ENCODE data around the gene C20orf144.

Gene C20orf144

DNA sequence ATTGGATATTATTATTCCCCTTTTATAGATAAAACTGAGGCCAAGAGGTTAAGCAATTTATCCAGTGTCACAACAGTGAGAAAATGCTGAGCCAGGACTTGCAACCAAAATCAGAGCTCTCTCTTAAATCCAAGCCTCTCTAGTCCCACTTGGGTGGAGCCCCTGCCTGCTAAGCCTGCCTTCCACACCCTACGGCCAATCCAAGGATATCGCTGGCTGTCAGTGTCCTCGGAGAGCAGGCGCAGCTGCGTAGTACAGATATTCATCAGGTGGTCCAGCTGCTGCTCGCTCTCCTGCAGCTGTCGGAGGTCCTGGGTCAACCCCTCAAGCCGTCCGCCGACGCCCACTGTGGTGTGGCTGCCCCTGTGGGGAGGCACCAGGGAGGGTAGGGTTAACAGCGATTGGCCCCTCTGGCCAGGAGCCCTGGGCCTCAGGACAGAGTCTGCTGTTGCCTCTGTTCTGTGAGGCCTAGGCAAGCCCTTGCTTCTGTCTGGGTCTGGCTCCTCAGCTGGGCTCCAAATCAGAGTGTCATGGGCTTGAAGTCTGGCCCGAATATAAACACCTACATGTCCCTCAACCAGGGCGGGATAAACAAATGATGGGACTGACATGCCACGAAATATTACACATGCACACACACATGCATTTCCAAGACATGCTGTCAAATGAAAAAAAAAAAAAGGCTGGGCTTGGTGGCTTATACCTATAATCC, 16.0 kb downstream of the C20orf144 start:
- no peak for DNase-seq (ENCODE audit: low read depth)

DNA sequence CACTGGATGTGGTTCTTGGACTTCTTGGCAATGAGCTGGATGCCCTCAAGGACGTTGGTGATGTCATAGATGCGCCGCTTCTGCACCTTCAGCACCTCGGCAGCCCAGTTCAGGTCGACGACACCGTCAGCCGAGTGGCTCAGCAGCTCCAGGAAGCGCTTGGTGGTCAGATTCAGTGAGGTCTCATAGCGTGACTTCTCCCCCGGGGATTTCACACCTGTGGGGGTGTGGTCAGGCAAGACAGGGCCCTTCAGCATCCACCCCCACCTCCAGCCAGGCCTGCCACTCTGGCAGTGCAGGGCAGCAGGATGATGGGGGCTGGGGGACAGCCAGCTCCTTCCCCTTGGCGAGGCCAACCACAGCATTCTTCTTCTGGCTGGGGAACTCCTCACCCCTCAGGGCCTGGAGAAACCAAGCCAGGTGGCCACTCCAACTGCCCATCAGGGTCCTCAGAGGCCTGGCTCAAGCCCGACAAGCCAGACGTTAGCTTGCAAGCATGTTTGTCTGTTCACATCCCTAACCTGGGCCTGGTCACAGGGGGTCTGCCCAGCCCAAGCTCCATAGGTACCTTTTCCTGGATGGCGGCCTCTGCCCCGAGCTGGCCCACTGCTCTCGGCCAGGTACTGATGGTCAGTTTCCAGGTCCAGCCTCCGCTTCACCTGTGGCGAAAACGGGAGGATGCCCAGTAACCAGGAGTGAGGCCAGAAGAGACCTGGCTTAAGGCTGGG, 17.8 kb downstream of the C20orf144 start:
- DNase-seq (ENCODE audit: low read depth), result no peak

DNA sequence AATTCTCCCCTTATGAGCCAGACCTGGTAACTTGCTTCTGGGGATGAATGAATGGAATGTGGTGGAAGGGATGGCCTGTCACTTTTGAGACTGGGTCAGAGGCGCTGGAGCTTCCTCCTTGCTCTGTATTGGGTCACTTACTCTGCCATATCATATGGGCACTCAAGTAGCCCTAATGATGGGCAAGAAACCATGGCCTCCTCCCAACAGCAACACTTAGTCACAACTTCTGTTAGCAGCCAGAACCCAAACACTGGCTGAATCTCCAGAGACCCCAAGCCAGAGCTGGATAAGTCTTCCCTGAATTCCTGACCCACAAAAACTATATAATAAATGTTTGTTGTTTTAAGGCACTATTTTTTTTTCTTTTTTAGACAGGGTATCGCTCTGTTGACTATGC, 18.6 kb downstream of the C20orf144 start:
- DNase-seq (ENCODE audit: low read depth), result no peak

DNA sequence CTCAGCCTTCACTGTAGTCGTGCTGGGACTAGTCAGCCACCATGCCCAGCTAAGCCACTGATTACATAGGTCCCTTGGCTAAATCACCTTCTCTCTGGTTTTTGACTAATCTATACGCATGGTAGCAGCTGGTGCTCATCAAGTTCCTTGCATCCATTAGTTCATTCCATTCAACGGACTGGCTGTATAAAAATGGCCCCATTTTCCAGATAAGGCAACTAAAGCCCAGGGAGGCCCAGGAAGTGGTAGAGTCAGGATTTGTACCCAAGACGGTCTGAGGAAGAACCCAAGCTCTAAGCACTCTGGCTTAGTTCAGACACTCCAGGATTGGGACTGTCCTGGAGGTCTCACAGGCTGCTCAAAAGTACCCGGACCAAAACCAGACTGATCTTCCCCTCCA, 19.2 kb downstream of the C20orf144 start:
- DNase-seq (ENCODE audit: low read depth), result no peak

DNA sequence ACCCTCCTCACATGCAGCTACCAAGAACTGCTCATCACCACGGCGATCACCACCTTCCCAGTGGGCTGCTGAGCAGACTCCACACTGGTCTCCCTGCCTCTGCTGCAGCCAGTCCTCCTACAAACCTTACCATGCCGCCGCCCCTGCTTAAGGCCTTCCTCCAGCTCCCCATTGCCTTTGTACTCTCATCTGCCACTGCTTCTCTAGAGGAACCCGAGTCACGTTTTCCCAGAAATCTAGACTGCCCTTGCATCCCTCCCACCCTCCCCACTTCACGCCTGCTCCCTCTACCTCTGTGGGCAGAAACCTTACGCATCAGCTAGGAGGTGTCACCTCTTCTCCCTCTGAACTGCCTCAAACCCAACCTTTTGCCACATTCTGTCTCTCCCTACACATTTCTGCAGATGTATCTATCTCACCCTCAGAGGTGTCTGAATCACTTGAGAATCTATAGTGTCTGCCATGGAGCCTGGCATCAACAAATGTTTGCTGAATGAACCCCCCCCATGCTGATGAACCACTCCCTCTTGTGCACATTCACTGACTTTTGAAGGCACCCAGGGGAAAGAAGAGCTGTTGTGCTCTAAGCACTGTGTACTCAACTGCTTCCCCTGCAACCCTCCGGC, 19.7 kb downstream of the C20orf144 start:
- DNase-seq (ENCODE audit: low read depth), result no peak

DNA sequence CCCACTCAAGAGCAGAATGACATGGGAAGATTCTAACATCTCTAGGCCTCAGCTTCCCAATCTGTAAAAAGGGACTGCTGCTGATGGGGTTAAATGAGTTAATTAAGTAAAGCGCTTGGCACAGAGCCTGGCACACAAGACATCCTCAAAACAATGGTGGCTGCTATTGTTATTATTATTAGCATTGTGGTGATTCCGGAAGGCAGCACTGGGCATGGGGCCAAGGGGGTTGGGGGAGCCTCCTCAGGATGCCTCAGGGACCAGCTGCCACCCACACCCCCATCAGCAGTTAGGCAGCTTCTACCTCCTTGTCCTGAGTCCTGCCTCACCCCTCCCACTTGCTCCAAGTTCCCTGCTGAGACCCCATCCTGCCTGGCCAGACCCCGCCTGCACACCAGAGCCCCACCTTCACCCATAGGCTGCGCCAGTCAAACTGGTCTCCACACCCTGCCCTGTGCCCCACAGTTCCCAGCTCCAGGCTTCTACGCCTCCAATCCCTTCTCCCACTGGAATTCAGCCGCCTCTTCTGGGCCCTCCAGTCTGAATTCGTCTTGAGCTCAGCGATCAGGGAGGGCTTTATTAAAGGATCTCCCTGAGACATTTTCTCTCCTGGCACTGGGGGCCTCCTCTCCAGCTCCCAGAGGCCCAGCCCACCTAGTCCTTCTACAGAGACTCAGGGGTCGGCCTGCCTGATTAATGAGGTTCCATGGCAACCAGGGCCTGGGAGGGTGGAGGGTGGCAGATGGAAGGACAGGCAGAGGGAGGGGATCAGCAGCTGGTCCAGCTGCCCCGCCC, 22.6 kb downstream of the C20orf144 start:
- no peak for DNase-seq (ENCODE audit: low read depth)

DNA sequence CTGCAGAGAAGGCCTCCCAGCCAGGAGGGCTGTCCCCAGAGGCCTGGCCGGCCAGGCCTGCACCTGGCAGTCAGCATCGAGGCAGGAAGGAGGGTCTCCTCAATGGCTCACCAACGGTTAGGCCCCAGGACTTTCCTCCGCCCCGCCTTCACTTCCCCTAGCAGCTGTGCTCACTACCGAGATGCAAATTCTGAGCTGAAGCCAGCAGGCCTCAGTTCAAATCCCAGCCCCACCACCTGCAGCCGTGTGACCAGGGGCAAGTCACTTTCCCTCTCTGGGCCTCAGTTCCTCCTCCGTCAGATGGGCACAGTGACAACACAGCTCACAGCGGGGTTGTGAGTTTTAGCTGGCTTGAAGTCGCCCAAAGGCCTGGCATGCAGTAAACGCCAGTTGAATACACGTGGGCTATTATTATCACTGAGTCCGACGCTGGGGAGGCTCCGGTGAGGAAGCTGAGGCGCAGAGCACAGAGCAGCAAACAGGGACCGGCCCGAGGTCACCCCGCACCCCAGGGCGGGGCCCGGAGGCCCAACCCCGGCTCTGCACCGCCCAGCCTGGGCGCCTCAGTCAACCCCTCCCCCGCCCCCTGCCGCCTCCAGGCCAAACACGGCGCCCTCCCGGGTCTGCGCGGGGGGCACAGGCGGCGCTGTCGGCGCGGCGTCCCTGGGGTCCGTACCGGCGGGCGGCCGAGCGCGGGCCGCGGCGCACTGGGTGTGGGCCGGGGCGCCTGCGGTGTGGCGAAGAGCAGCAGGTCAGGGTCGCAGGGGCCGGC, 23.4 kb downstream of the C20orf144 start:
- no peak for DNase-seq (ENCODE audit: low read depth)

DNA sequence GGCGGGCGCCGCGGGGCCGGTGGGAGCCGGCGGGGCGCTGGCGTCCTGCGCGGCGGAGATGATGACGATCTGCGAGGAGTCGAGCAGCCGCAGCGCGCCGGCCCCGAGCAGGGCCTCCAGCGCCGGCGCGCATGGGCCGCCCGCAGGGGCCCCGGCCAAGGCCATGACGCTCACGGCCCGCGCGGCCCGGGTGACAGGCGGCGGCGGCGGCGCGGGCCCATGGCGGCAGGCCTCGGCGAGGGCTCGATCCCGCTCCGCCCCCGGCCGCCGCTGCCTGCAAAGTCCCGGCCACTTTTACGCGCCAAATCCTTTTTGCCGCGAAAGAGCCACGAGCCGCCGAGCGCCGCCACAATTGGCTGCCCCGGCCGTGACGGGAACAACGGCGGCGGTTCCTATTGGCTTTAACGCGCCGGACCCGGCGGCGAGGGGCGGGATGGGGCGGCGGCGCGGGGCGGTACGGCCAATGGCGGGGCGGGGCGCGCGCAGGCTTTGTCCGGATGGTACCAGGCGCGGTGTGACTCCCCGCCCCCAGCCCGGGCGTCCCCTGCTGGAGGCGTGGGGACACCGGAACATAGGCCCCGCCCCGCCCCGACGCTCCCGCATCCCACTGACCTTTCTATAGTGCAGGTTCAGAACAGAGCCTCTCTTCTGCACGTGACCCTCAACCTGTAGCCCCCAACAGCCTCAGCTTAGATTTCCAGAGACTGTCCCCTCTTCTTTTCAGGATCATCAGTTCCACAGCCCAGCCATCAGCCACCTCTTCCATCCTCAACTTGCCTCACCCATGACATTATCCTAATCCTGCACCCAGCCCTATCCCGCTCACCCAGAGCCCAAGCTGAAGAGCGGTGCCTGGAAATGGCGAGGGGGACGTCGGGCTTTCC, 24.2 kb downstream of the C20orf144 start, which contains the start of gene E2F1:
Gene E2F1, minus strand, starts transcription at position 286 of the 884 bp plus-strand sequence. Its CDS starts 121 bp downstream, at position 165.
- peak; percentile 81 for DNase-seq (ENCODE audit: low read depth)

DNA sequence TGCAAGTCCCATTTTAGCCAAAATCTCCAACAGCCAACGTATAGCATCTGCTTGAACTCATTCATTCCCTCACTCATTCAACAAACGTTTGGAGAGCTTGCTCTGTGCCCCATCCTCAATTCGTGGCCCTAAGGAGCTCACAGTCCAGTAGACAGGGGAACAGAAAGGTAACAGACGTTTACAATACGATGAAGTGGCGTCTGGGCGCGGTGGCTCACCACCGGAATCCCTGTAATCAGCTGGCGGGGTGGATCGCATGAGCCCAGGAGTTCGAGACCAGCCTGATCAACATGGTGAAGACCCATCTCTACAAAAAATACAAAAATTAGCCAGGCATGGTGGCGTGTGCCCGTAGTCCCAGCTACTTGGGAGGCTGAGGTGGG, 24.8 kb downstream of the C20orf144 start:
- DNase-seq (ENCODE audit: low read depth), result no peak

DNA sequence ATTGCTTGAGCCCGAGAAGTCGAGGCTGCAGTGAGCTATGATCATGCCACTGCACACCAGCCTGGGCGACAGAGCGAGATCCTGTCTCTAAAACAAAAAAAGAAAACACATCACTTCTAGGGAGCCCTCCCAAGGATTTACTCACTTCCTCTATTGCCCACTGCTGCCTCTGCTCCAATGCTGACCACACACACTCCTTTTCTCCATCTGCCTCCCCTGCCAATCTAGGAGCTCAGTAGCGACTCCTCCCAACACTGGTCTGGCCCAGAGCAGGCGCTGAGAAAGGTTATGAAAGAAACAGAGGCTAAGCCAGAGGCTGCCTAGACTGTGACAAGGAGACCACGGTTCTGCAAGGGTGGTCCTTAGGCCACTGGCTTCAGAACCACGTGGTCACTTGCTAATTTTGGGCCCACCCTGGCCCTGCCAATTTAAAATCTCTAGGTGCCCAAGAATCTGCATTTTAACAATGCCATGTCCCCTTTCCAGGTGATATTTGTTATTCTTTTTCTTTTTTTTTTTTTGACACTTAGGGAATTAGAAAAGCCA, 25.3 kb downstream of the C20orf144 start:
- no peak for DNase-seq (ENCODE audit: low read depth)

DNA sequence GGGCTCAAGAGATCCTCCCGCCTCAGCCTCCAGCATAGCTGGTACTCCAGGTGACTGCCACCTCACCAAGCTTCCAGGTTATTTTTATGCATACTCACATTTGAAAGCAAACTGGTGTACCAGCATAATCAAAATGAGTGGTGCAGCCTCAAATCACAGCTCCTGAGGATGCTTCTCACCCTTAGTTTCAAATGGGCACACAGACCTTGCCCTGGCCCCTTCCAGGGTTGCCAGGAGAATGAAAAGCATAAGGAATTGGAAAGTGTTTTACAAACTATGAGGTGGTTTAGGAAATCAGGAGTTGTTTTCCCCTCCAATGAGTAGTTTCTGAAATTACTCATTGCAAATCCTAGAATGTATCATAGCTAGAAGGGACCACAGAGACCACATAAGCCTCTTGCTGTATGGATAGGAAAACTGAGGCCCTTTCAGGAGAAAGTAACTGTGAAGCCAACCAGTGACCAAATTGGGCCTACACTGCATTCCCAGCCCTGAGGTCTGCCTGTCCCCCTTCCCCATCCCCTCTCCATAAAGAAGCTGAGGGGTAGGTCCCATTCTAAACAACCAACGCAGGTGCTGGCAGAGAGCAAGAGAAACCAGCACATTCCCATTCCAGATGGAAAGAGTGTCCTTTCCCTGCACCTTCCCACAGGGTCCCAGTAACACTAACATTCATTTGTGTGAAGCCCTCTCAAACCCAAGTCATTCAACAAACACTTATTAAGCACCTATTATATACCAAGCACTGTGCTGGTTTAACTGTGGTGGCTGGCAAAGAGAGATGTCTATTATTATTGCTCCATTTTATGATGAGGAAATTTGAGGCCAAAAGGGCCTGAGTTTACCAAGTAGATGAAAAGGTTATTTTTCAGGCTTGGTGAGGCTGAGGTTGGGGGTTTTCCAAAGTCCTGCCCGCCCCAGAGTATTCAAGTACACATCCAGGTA, 26.1 kb downstream of the C20orf144 start:
- DNase-seq (ENCODE audit: low read depth), result no peak

DNA sequence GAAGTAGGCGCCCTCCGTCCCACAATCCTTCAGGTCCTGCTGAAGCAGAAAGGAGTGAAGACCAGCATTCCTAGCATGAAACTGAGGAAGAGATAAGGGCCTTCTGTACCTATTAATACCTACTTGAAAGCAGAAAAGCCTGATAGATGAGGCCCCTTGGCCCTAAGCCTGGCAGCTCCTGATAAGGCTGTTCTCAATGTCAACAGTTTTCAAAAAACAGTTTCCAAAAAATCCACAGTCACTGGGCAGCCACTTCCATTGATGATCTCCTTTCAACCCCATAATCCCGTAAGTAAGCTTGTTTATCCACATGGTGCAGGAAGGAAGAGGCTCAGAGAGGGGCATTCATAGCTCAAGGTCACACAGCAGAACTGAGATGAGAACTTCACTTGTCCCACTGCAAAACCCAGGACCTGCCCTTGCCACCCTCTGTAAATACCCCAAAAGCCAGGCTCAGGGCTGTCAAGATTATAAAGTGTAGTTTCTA, 26.9 kb downstream of the C20orf144 start:
- DNase-seq (ENCODE audit: low read depth), result no peak

DNA sequence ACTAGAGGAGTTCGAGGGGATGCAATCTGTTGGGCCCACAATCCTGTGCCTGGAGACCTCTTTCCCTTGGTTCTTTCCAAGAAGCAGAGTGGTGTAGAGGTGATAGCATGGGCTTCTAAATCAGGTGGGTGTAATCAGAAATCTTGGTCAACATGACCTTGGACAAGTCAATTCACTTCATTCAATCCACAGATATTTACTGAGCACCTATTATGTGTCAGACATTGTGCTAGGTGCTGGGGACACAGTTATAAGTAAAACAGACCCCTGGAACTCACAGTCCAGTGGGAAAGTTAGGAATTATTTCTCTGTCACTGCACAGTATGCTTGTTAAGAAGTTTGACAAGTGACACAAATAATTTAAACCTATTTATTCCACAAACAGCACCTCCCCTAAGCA, 27.4 kb downstream of the C20orf144 start:
- no peak for DNase-seq (ENCODE audit: low read depth)

DNA sequence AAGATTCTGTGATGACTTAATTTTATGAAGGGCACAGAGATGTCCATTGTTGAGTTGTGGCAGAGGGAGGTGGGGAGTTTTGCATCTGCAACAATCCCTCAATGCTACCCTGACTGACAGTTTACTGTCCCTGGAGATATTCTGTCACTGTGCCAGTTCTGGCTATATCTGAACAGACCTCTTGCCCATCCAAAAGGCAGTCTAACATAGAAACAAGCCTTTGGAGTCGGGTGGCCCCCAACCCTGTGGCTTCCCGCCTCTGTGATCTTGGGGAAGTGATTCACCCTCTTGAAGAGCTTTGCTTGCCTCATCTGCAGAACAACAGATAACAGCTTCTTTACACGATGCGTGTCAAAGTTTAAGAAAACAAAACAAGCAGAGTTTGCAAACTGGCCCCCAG, 27.8 kb downstream of the C20orf144 start:
- DNase-seq (ENCODE audit: low read depth), result no peak

DNA sequence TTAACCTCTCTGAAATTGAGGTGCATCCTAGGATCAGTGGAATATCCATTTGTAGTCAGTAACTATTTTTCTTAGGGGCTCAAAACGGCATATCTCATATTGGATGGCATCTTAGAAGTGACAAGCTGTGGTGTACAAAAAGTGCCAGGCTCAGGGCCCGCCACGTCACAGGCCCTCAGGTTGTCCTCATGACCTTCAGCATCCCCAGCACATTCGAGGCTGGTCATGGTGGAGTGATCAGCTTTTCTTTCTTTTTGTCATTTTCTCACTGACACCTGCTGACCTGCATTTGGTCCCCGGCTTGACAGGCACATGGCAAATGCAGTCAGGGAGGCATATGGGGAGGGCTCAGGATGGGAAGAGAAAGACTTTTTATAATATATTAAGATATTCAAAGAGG, 31.2 kb downstream of the C20orf144 start:
- no peak for DNase-seq (ENCODE audit: low read depth)

DNA sequence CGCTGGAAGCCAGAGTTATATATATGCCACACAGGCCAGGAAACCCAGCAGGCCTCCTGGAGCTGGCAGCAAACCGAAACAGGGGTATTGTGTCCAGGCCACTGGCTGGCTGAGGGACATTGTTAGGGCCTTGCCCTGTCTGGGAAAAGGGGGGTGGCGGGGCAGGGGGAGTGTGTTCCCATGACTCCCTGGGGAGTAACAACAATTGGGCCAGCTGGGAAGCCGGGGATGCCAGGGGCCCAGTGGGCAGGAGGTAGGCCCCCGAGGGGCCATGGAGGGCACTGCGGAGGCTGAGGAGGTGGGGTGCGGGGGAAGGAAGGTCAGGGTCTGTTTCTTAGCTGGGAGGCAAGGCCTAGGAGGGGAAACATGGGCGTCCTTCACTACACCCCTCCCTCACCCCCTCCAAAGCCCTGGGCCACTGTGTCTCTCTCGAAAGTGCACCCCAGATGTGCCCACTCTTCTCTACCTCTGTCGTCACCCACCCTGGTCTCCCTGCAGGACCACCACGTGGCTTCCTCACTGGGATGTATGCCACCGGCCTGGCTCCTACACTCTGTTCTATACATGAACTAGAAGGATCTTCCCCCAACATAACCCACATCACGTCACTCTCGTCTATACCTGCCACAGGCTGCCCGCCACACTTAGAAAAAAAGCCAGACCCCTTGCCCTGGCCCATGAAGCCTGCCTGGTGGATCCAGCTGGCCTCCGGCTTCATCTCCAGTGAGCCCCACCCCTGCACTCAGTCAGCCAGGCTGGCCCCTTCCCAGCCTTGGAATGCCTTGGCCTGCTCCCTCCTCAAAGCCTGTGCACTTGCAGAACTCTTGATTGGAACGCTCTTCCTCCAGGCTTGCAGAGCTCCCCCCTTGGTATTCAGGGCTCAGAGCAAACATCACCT, 31.9 kb downstream of the C20orf144 start:
- no peak for DNase-seq (ENCODE audit: low read depth)

DNA sequence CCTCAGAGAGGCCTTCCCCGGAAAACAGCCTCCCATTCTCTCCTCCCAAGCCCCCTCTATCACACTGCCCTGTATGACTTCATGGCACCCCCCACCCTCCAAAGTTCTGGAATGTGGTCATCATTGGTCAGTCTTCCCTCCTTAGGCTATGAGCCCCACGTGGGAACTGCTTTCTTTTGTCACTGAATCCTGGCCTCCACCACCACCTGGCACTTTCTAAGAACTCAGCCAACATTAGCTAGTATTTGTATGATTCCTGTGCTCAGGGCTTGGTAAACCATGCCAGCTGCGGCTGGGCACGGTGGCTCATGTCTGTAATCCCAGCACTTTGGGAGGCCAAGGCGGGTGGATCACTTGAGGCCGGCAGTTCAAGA, 32.5 kb downstream of the C20orf144 start:
- DNase-seq (ENCODE audit: low read depth), result no peak

DNA sequence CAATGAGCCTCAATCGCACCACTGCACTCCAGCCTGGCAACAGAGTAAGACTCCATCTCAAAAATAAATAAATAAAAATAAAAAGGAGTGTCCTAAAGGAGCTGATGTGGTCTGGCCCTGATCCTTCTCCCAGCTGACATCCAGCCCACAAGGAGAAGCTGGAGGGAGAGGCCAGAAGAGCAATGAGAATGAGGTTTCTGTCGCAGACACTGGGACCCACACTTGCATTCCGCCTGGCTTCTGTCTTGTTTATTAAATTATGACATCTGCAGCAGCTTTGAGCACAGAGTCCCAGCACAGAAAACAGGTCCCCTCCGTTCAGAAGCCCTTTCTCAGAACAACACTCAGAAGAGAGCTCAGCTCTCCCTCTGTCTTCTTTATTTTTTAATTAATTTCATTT, 34.3 kb downstream of the C20orf144 start:
- no peak for DNase-seq (ENCODE audit: low read depth)

All from GM04504 (cell line).